Kasumi-1 (cell line): ENCODE measurements around the gene RPL7A.
"Not testable (repeated sequence)": the region's sequence is repeated elsewhere in the genome, so short reads cannot be mapped to it uniquely, and the experiment has no call there.

ENCODE experiments used
- DNase-seq, 2 experiments: peaks; one replicate each; lab custom pipeline; 2025; lab: John Stamatoyannopoulos, UW

The RPL7A gene

DNA sequence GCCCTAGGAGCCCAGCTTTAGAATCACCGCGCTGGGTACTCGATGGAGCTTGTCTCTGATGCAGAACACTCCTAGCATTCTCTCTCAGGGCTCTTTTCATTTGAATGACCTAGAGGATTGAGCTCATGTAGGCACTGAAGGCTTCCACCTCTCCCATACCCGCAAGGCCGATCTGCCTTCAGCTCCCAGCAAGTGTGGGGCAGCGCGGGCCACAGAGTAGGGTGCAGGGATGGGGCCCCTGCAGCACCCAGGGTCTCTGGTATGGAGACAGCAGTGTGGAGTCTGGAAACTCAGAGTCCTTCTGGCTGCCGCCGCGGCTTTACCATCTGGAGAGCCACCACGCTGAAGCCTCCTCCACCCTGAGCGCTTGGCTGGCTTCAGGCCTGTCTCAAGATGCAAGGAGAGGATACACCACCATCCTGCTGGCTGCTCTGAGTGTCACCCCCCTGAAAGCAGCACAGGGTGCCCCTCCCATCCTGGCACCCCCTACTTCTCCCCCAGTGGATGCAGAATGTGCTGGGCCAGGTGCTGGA, 41.1 kb downstream of the RPL7A start:
- no peak for DNase-seq

DNA sequence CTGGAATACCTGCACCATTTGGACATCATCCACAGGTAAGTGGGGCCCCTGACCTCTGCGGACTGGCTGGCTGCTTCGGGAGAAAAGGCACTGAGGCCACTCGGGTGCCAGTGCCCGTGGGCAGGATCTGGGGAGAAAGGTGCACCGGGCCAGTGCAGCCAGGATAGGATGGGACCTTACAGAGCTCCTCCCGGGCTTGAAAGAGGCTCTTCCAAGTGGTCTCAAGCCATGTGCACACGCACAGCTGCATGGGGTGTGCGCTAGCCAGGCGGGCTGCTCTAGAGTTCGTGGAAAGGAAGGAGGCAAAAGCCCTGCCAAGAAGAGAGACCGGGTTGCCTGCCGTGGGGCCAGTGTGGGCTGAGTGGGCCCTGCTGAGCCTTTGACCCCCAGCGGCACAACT, 41.5 kb downstream of the RPL7A start:
- no peak for DNase-seq

DNA sequence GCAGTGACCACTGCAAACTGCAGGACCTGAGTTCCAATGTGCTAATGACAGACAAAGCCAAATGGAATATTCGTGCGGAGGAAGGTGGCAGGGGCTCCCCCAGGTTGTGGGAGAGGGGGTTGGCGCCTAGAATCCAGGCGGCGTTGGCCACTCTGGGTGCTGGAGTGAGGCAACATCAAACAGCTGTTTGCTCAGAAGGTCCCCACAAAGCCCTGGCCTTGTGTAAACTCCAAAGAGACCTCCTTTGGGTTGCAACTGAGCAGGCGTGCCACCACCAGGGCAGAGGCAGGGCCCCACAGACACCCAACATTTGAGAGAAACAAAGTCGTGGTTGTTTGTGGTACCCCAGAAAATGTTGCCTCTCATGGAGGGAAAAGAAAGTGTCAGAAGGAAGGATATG, 42.7 kb downstream of the RPL7A start:
- DNase-seq: no peak

DNA sequence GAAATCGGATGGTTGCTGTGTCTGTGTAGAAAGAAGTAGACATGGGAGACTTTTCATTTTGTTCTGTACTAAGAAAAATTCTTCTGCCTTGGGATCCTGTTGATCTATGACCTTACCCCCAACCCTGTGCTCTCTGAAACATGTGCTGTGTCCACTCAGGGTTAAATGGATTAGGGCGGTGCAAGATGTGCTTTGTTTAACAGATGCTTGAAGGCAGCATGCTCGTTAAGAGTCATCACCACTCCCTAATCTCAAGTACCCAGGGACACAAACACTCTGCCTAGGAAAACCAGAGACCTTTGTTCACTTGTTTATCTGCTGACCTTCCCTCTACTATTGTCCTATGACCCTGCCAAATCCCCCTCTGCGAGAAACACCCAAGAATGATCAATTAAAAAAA, 43.4 kb downstream of the RPL7A start:
- not testable (repeated sequence) for DNase-seq

DNA sequence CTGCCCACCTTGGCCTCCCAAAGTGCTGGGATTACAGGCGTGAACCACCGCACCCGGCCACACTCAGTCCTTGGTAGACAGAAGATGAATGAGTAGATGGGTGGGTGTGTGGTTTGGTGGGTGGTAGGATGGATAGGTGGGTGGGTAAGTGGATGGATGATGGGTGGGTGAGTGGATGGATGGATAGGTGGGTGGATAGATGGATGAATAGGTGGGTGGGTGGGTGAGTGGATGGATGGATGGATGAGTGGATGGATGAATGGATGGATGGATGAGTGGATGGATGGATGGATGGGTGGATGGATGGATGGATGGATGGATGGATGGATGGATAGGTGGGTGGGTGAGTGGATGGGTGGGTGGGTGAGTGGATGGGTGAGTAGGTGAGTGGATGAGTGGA, 44.3 kb downstream of the RPL7A start:
- DNase-seq: not testable (repeated sequence)

DNA sequence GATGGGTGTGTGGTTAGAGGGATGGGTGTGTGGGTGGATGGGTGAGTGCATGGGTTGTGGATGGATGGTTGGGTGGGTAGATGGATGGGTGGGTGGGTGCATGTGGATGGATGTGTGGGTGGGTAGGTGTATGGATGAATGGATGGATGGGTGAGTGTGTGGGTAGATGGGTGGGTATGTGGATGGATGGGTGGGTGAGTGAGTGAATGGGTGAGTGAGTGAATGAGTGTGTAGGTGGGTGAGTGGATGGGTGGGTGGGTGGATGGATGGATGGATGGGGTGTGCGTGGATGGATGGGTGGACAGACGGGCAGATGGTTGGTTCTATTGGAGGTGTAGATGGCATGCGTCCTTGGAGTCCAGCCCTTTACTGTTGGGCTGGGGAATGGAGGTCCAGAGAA, 45.4 kb downstream of the RPL7A start:
- DNase-seq: no peak

DNA sequence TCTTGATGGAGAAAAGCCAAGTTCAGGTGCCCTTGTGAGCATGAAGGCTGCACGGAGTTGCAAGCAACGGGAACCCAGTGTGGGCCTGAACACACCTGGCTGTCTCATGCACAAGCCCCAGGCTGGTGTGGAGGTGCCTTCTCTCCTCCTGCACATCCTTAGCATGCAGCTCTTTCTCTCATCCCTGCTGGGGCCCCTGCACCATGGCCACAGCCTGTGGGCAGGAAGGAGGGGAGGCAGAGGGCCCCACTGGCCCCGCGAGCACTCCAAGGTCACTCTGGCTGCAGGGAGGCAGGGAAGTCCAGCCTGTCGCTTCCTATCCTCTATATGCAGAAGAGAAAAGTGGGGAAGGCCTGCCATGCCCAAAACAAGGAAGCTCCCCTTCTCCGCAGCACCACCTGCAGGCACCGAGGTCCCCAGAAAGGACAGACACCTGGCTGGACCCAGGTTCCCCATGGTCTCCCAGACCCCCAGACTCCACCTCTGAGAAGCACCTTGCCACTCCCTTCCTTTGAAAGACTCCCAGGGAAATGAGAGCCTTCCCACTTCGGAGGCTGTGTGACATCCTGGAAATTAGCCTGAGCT, 46.8 kb downstream of the RPL7A start:
- DNase-seq: no peak

DNA sequence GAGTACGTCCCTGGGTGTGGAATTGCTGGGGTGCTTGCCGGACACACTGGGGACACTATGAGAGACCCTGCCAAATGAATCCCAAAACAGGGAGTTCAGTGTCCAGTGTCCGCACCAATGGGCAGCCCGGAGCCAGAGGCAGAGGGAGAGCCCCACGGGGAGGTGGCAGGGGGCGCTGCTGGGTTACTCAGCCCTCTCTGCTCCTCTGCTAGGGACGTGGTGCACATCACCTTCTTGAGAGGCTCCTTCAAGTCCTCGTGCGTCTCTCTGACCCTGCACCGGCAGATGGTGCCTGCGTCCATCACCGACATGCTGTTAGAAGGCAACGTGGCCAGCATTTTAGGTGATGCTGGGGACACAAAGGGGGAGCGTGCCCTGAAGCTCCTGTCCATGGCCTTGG, 48.9 kb downstream of the RPL7A start:
- no peak for DNase-seq

DNA sequence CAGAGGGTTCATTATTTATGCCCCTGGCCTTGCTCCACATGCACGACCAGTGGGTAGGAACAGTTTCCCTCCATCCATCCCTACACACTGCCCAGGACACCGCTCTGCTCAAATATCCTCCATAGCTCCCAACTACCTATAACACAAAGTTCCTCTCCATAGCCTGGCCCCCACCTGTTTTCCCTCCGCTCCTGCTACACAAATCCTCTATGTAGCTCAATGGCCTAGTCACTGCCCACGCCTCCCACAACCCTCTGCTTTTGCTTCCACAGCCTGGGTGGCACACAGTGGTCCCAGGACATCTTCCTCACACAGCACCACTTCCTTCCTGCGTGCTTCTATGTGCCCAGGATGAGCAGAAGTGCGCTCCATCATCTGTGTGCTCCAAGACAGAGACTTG, 49.4 kb downstream of the RPL7A start:
- DNase-seq: no peak

DNA sequence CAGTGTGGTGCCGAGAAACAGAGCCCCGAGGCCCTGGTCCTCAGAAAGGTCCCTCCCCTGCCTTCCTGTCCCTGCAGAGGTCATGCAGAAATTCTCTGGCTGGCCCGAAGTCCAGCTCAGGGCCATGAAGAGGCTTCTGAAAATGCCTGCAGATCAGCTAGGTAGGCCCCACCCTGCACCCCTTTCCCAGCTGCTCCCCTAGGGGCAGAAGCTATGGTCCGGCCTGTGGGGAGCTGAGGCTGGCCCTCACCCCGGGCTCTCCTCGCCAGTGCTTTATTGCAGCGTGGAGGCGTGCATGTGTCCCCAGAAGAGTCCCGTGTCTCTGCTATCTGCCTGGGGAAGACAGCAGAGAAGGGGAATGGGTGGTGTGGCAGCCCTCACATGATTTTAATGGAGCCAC, 49.9 kb downstream of the RPL7A start:
- DNase-seq: no peak

DNA sequence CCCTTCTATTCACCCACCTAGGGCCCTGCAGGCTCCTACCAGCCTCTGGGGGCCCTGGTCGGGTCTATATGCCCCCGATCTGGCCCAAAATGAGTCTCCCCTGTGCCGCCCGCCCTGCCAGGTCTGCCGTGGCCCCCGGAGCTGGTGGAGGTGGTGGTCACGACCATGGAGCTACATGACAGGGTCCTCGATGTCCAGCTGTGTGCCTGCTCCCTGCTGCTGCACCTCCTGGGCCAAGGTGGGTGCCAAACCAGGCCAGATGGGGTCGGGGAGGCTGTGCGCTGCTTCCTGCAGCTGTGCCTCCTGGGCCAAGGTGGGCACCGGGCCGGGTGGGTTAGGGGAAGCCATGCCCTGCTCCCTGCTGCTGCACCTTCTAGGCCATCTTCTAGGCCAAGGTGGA, 52.3 kb downstream of the RPL7A start:
- DNase-seq: no peak
